HS-27A (cell line): ENCODE results near the gene CDH18.
"Not testable (repeated sequence)": the region's sequence is repeated elsewhere in the genome, so short reads cannot be mapped to it uniquely, and the experiment has no call there.

Experiments used
- DNase-seq: peaks from one replicate; pipeline ENCODE4 v3.0.0-alpha.2; 2012; ENCODE audit warnings: low read depth, missing footprints

Gene CDH18

DNA sequence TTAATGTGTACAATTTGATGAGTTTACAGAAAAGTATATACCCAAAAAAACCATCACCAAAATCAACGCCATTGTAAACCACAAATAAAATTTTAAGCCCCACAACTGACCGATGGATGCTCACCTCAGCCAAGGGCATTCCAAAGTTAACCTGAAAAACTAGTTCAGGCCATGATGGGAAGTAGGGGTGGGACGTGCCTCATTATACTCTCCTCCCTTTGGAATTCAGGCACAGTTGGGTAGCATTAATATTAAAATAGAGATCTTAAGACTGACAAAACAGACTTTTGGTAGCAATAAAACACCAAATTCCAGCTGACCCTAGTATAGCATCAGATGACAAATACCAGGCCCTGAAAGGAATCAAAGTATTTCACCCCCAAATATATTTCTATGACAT is 129.0 kb downstream of the CDH18 start:
- DNase-seq = no peak

DNA sequence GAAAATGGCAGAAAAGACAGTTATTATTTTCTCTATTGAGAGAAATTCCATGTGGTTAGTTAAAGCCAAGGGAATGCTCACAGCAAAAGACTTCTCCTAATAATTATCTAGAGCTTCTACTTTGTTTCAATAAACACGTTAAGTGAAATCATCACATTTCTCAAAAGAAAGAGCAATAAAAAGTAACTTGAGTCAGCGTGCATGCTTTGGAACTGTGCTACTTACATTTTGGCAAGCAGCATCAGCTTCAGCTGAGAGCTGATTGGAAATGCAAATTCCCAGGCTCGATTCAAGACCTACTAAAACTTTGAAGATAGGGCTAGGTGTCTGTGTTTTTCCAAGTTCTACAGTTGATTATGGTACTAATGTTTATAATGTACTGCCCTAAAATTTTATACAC is 132.1 kb downstream of the CDH18 start:
- no peak for DNase-seq

DNA sequence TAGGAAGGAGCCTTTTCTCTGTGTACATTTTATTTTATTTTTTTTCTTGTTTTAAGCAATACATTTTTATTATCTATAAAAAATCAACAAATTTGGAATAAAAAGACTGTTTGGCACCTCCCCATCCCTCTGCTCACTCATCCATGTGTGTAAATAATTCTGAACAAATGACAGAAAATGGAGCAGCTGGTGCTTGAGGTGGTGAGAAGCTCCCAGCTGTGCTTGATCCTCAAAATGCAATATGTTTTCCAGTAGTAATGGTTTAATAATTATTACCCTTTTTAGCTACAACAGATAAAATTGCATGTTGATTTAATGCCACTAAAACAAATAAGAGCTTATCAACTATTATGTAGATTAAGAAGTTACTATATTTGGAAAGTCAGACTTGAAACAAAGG is 132.5 kb downstream of the CDH18 start:
- no peak for DNase-seq

DNA sequence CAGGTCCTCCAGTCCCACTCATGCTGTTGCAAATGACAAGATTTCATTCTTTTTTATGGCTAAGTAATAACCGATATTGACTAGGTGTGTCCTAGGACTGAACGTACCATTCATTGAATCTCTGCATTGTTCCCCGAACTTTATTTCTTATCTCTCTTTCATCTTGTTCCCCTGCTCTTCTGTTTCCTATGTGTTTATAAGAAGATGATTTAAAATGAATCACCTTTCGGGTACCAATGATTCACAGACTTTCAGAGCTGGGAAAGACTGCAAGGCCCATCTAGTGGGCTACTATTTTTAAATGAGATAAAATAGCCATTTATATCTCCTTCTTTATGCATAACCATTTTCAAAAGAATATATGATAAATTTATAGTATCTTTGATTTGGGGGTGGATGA is 133.0 kb downstream of the CDH18 start:
- DNase-seq = peak; percentile 50

DNA sequence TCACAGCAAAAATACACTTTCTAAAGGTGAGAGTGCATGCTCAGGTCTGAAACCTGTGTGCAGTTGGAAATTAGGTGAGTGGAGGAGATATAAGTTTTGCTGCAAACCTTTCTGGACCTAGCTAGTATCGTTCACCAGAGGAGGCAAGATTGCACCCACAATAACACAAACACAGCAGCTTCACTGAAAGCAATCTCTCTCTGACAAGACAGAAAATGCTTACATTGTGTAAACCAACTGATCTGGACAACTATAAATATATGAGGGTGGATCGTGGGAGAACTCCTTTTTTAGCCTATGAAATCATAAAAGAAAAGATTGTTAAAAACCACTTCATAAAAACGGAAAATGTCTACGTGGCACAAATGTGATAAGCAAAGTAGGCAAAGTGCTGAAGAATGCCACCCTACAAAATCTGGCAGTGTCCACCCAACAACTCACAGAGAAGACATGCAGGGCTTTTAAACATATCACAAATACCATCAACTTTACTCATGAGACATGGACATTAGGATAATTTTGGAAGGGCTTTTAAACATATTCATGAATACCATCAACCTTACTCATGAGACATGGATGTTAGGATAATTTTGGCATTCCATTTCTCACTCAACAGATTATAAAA is 134.3 kb downstream of the CDH18 start:
- peak; percentile 97 for DNase-seq

DNA sequence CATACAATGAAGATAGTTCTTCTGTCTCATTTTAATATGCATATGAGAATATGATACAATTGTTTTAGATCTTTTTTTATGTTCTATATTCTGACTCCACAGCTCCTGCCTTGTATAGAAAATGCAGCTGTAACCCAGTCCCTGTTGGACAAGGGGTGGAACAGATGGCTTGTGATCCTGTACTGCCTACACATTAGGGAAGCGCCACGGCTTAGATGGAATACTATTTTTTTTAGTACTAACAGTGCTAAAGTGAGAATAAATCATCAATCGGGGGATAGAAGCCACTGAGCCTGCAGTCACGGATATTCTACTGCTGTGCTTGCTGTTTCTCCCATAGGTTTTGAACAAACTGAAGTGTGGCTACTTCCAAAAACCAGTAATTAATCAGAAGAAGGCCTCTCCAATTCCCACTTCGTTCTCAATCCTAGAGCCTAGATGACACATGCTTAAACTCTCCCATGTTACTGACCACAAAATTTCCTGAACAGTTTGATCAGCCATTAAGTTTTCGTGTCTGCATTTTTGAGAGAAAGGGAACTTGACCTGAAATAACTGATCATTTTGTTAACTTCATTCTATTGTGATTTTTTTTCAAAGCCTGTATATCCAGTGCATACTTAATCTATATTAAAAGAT is 150.3 kb downstream of the CDH18 start:
- DNase-seq = peak; percentile 57

DNA sequence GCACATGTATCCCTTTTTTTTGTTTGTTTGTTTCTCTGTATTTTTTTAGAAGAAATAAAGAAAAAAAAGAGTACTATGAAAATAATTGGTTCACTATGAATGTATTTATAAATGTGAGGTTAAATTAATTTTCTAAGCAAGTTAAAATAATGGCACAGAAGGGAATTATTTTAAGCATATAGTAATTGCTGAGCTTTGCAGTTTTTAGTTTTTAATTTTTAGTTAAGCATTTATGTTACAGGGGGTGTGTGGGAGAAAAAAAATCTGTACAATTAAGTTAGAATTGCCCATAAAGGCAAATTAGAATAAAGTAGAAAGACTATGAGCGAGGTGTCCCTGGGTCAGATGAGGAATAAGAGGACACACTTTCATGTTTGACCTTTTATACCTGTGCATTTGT is 152.6 kb downstream of the CDH18 start:
- DNase-seq = no peak

DNA sequence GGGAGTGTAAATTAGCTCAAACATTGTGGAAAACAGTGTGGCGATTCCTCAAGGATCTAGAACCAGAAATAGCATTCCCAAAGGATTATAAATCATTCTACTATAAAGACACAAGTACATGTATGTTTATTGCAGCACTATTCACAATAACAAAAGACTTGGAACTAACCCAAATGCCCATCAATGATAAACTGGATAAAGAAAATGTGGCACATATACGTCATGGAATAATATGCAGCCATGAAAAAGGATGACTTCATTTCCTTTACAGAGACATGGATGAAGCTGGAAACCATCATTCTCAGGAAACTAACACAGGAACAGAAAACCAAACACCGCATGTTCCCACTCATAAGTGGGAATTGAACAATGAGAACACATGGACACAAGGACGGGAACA is 175.3 kb downstream of the CDH18 start:
- not testable (repeated sequence) for DNase-seq

DNA sequence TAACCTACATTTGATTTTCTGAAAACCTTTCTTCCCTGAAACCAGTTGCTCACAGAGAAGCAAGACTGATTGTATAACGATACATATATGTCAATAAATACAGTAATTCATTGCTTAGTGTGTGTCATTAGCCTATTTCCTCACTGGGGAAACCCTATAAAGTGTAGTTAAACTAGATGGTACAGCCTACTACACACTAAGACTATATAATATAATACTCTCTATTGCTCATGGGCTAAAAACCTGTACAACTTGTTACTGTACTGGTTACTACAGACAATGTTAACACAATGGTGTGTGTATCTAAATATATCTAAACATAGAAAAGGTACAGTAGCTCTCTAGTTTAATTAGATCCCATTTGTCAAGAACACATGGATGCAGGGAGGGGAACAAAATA is 181.2 kb downstream of the CDH18 start:
- no peak for DNase-seq

DNA sequence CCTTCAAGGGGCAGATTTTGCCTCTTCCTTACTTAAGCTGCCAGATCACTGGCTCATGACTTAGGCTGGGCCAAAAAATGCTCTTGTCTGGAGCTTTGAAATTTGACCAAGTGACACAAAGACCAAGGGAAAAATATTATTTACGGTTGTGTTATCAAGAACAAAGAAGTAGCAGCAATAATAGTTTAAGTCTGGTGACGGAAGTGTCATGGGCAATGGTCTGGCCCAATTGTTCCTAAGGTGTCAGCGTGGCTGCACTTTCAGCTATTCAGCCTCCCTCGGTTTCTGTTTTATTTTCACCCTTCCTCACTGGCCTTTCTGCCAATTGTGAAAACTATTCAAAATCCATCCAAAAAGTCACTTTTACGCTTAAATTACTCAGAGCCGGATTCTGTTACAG is 185.3 kb downstream of the CDH18 start:
- DNase-seq = no peak

DNA sequence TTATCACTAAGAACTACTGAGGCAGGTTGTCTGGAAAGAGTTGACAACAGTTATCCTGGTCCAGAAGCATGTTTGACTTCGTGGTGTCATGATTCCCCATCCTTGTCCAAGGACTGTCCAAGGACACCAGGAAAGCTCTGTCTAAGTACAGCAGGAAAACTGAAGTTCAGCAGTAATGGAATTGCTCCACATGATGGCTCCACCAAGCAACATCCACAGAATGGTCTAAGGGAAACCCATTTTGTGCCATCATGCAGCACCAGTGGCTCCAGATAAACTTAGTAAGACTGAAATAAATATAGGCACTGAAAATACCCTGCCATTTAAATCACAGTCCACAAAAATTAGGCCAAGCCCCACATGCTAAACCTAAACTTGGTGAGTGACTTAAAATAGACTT is 192.8 kb downstream of the CDH18 start:
- DNase-seq = peak; percentile 64

DNA sequence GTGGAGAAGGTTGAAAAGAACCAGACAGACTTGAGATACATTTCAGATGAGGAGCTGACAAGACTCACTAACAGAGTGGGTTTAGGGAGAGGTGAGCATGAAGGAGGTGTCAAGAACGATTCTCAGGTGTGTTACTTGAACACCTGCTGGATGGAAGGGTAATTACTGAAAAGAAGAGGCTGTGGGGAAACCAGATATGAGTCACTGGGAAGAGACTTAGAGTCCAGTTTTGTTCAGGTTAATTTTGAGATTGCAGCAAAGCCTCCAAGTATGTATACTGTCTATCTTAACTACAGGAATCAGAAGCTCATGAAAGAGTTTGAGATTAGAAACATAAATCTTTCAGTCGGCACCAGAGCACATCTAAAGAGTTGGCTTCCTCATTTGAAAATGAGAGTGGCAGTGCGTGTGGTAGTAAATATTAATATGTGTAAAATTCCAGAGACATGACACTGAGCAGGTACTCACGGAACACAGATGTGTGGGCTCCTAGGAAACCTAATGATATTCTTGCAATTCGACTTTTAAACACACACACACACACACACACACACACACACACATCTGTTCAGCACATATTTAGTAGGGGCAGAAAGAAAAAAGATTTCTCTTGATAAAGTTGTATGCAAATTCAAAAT is 197.1 kb downstream of the CDH18 start:
- no peak for DNase-seq

DNA sequence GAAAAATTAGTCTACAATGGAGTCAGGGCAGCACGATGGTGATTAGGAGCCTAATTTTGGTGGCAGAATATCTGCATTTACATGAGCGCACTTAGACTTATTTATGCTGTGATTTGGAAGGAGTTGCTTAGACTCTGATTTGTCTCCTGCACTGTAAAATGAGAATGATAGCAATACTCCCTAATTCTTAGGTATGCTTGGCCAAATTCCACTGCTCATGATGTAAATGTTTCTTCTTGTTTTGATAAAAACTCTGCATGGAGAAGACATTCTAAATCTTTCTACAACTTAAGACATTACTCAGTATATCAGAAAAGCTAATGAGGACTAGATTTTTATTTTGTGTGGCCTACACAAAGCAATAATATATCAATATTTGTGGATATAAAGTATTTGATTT is 205.4 kb downstream of the CDH18 start:
- DNase-seq = no peak

DNA sequence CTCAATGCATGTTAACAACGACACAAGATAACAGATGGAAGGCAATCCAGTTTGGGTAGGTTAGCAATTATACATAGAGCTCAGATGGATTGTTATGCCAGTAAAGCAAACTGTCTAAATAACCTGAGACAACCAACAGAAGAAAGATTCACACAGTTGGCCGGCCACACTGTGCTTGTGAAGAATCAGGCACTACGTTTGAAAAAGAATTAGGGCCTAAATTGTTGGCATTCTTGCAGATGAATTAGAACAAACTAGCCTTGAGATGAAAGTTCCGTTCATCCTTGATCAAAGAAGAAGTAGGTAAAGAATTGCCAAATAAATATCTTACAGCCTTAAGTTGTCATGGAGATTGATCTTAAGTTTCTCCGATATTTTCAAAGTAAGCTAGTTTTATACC is 210.6 kb downstream of the CDH18 start:
- DNase-seq = no peak

DNA sequence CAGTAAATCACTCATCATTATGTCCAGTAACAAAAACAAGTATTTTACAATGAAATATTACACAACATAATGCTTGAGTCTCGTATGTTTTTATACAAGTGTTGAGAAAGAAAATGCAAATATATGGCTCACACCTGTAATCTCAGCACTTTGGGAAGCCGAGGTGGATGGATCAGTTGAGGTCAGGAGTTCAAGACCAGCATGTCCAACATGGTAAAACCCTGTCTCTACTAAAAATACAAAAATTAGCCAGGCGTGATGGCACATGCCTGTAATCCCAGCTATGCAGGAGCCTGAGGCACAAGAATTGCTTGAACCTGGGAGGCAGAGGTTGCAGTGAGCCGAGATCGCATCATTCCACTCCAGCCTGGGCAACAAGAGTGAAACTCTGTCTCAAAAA is 211.1 kb downstream of the CDH18 start:
- not testable (repeated sequence) for DNase-seq

DNA sequence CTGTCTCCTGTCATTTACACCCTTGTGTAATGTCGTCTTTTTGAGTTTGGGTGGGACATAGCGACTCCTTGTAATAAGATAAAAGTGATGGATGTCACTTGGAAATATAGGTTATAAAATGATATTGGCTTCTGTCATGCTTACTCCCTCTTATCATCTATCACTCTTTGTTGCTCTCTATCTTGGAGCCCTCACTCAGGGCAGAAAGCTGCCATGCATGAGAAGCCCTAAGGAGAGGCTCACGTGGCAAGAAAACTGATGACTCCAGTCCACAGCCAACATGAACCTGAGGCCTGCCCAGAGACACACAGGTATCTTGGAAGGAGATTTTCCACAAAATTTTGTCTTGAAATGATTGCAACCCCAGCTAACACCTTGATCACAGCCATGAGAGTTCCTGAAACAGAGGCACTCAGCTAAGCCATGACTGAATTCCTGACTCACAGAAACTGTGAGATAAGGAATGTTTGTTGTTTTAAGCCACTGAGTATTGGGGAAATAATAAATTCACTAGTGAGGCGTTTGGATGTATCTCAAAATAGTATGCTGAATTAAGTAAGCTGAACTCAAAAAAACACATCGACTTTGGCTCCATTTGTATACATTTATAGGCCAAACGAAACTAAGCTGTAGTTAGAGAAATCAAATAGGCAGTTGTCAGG is 216.7 kb downstream of the CDH18 start:
- DNase-seq = no peak

DNA sequence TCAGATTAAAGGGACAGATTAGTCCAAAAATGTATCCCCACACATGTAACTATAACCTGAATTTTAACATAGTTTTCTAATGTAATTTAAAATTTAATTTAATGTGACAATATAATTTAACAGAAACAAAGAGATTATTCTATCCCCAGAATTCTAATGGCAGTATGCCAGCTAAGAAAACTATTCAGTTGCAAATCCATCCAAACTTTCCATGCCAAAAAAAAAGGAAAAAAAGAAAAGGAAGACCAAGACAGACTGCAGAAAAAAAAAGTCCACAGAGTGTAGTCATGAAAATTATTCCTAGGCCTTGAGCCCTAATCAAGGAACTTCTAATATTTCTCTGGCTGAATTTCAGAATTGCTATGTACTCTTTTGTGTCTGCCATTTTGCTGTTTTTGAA is 217.6 kb downstream of the CDH18 start:
- no peak for DNase-seq

DNA sequence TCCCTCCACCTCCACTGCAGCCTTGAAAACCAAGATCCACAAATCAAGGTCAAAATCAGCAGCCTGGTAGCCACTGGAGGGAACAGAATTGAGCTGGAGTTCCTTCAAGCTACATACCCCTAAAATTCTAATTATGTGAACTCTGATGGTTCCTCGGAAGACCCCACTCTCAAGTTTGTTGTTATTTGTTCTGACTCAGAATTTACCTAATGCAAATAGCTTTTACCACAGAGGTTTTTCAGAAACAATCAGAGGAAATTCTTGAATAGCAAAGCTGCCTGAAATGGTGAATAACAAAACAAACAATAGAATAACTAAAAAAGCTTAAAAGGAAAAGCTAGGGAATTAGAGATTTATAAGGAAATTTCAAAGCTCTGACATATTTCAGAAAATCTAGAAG is 220.0 kb downstream of the CDH18 start:
- no peak for DNase-seq

DNA sequence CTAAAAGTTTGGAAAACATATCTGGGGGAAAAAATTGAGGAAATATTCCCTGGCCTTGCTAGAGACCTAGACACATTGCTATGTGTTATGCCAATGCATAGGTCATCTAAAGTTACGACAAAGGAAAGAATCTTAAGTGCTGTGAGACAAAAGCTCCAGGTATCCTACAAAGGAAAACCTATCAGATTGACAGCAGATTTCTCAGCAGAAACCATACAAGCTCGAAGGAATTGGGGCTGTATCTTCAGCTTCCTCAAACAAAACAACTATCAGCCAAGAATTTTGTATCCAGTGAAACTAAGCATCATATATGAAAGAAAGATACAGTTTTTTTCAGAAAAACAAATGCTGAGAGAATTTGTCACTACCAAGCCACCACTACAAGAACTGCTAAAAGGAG is 234.4 kb downstream of the CDH18 start:
- no peak for DNase-seq

DNA sequence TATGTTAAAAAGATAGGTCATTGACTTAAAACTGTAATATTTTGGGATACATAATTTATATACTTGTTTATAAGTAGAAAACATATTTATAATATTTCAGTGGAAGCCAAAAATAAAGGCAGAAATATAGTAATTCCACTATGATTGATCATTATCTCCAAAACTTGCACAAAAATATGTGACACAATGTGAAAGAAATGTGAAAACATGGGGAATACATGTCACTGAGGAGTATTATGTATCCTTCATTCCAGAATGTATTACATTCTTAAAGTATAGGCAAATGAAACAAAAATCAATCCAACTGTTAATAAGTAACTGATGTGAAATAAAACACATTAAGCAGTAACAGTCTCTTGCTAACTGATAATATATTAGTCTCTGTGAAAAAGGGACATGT is 236.7 kb downstream of the CDH18 start:
- DNase-seq = no peak

DNA sequence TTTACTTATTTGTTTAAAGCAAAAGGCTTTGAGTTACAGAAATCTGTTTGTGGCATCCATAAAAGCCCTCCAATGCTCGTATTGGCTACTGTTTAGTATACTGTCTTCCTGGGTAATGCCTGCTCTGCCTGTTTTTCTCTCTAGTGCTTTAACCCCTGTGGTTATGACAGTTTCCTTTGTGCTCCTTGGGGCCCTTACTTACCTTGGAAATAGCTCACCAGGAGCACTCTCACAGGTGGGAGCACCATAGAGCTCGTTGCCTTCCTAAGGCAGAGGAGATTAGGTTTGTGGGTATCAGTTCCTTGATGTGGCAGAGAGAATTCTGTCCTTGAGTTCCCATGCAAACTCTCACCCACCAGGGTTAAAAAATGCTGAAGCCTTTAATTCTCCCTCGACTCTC is 242.8 kb downstream of the CDH18 start:
- DNase-seq = no peak

DNA sequence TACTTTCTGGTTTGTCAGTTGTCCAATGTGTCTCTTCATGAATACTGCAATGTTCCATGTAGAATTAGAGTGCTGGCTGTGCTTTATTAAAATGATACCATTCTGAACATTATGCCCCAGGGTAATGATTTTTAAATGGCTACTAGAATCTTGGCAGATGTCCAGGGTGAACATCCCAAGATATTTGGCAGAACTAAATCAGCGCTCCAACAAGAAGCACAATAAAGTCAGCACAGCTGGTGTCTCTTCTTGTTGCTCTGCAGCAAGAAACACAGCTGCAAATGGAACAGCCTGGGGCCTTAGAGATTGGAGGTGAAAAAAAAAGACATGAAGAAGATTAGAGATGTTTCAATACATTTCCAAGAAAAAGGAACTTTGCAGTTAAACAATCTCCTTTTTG is 248.3 kb downstream of the CDH18 start:
- no peak for DNase-seq

DNA sequence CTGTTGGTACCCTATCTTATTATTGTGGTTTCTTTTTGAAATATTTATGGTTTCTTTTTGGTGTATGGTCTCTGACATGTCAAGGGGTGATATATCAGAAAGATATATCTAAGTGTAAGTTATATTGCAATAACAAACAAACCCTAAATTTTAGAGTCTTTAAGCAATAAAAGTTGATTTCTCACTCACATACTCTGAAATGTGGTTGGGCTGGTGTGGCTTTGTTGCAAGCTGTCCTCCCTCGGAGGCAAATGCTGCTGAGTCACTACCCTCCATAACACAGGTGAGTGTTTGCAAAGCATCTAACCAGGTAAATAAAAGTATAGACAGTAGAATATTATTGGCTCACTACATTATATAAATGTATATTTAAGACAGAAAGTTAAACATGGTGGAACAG is 253.2 kb downstream of the CDH18 start:
- DNase-seq = no peak
